H9 (cell line): Measurements from ENCODE around the gene AXIN1. TPM values are rescaled to one million over a fixed set of nuclear protein-coding genes. Genes with fewer than 3 reads are reported as not detected.

Source experiments
- DNase-seq: peaks from one replicate; pipeline ENCODE4 v3.0.0-alpha.2; 2017
- H2AFZ ChIP-seq: one replicate; pipeline ENCODE4 v1.6.1; 2013; ENCODE audit warnings: mild to moderate bottlenecking, low read length, control low read depth, moderate library complexity
- H2AK5ac ChIP-seq: 2 replicates; pipeline ENCODE4 v1.6.1; 2013; ENCODE audit warnings: low read length, control low read depth, mixed read lengths; ENCODE audit not compliant: insufficient read length
- H2BK120ac ChIP-seq: one replicate; pipeline ENCODE4 v1.6.1; 2013; ENCODE audit warnings: low read depth, mild to moderate bottlenecking, low read length, control low read depth, inconsistent platforms; ENCODE audit not compliant: poor library complexity, severe bottlenecking
- H2BK12ac ChIP-seq: 2 replicates; pipeline ENCODE4 v1.6.1; 2013; ENCODE audit warnings: low read length, control low read depth, mixed read lengths, low read depth; ENCODE audit not compliant: insufficient read length
- H2BK15ac ChIP-seq: 2 replicates; pipeline ENCODE4 v1.6.1; 2013; ENCODE audit warnings: low read depth, low read length, control low read depth
- H2BK20ac ChIP-seq: one replicate; pipeline ENCODE4 v1.6.1; 2013; ENCODE audit warnings: low read depth, mild to moderate bottlenecking, low read length, control low read depth, inconsistent platforms; ENCODE audit not compliant: poor library complexity, severe bottlenecking
- H2BK5ac ChIP-seq: 2 replicates; pipeline ENCODE4 v1.6.1; 2013; ENCODE audit warnings: low read length, control low read depth, mixed read lengths; ENCODE audit not compliant: insufficient read length
- H3K14ac ChIP-seq: 2 replicates; pipeline ENCODE4 v1.6.1; 2013; ENCODE audit warnings: low read length, control low read depth; ENCODE audit not compliant: insufficient read depth
- H3K18ac ChIP-seq: 2 replicates; pipeline ENCODE4 v1.6.1; 2013; ENCODE audit warnings: low read depth, mild to moderate bottlenecking, mixed read lengths, low read length, control low read depth; ENCODE audit not compliant: insufficient read length
- H3K23ac ChIP-seq: 2 replicates; pipeline ENCODE4 v1.6.1; 2013; ENCODE audit warnings: low read length, control low read depth, mixed read lengths, low read depth; ENCODE audit not compliant: insufficient read length
- H3K23me2 ChIP-seq: 2 replicates; pipeline ENCODE4 v1.6.1; 2013; ENCODE audit warnings: low read depth, mild to moderate bottlenecking, mixed read lengths, low read length, control low read depth; ENCODE audit not compliant: insufficient read length, poor library complexity, severe bottlenecking
- H3K27ac ChIP-seq: 2 replicates; pipeline ENCODE4 v1.5.1; 2013; ENCODE audit warnings: low read length, control low read depth, mixed read lengths, low read depth; ENCODE audit not compliant: insufficient read length
- H3K27me3 ChIP-seq: 2 replicates; pipeline ENCODE4 v1.6.1; 2013; ENCODE audit warnings: low read length, control low read depth, inconsistent platforms; ENCODE audit not compliant: insufficient read depth
- H3K4ac ChIP-seq: 2 replicates; pipeline ENCODE4 v1.6.1; 2013; ENCODE audit warnings: low read depth, mild to moderate bottlenecking, control low read depth, inconsistent platforms, low read length, moderate library complexity
- H3K4me1 ChIP-seq: 2 replicates; pipeline ENCODE4 v1.6.1; 2013; ENCODE audit warnings: low read length, control low read depth, inconsistent platforms; ENCODE audit not compliant: insufficient read depth
- H3K4me2 ChIP-seq: 2 replicates; pipeline ENCODE4 v1.6.1; 2013; ENCODE audit warnings: low read length, control low read depth, mixed read lengths; ENCODE audit not compliant: insufficient read length, insufficient read depth
- H3K56ac ChIP-seq: 2 replicates; pipeline ENCODE4 v1.6.1; 2013; ENCODE audit warnings: low read depth, mild to moderate bottlenecking, mixed read lengths, low read length, control low read depth; ENCODE audit not compliant: insufficient read length
- H3K79me1 ChIP-seq: 2 replicates; pipeline ENCODE4 v1.6.1; 2013; ENCODE audit warnings: low read depth, mild to moderate bottlenecking, moderate library complexity, low read length, control low read depth, inconsistent platforms; ENCODE audit not compliant: insufficient read depth, poor library complexity, severe bottlenecking
- H3K79me2 ChIP-seq: 2 replicates; pipeline ENCODE4 v1.6.1; 2013; ENCODE audit warnings: low read length, control low read depth, inconsistent platforms; ENCODE audit not compliant: insufficient read depth
- H3K9ac ChIP-seq: 2 replicates; pipeline ENCODE4 v1.6.1; 2013; ENCODE audit warnings: low read length, control low read depth, mixed read lengths; ENCODE audit not compliant: insufficient read length; ENCODE audit errors: extremely low read depth
- H3K9me3 ChIP-seq: one replicate; pipeline ENCODE4 v1.6.1; 2013; ENCODE audit warnings: low read depth, low read length, inconsistent platforms; ENCODE audit not compliant: control insufficient read depth
- H3T11ph ChIP-seq: one replicate; pipeline ENCODE4 v1.6.1; 2013; ENCODE audit warnings: mild to moderate bottlenecking, low read length, control low read depth, inconsistent platforms
- H4K20me1 ChIP-seq: one replicate; pipeline ENCODE4 v1.6.1; 2013; ENCODE audit not compliant: control insufficient read depth, insufficient read length, insufficient read depth
- H4K5ac ChIP-seq: 2 replicates; pipeline ENCODE4 v1.6.1; 2013; ENCODE audit warnings: low read depth, mild to moderate bottlenecking, mixed read lengths, low read length, control low read depth; ENCODE audit not compliant: insufficient read length
- H4K8ac ChIP-seq: replicated peaks from 2 replicates; pipeline ENCODE4 v1.6.1; 2013; ENCODE audit warnings: low read length, control low read depth, mixed read lengths, low read depth; ENCODE audit not compliant: insufficient read length
- H4K91ac ChIP-seq: 2 replicates; pipeline ENCODE4 v1.6.1; 2013; ENCODE audit warnings: low read depth, mild to moderate bottlenecking, moderate library complexity, mixed read lengths, low read length, control low read depth; ENCODE audit not compliant: insufficient read length
- H3K27ac Mint-ChIP-seq, 3 experiments: 2 replicates in 2 of 3; 3 replicates in 1 of 3; pipeline ENCODE4 v1.8.0; 2020 to 2021; ENCODE audit warnings: mixed read lengths in 3 of 3, mild to moderate bottlenecking in 1 of 3, moderate library complexity in 1 of 3
- H3K27me3 Mint-ChIP-seq: 2 replicates; pipeline ENCODE4 v1.8.0; 2021; ENCODE audit warnings: low read depth, mild to moderate bottlenecking, moderate library complexity, mixed read lengths
- H3K36me3 Mint-ChIP-seq, 3 experiments: 2 replicates in 2 of 3; 3 replicates in 1 of 3; pipeline ENCODE4 v1.8.0; 2020 to 2021; ENCODE audit warnings: low read depth in 3 of 3, mixed read lengths in 3 of 3; ENCODE audit not compliant: insufficient read depth in 1 of 3
- H3K4me1 Mint-ChIP-seq, 2 experiments: 2 replicates each; pipeline ENCODE4 v1.8.0; 2020; ENCODE audit warnings: mixed read lengths in 2 of 2
- H3K4me3 Mint-ChIP-seq, 2 experiments: 2 replicates in 1 of 2; 3 replicates in 1 of 2; pipeline ENCODE4 v1.8.0; 2020 to 2021; ENCODE audit warnings: mild to moderate bottlenecking in 2 of 2, mixed read lengths in 2 of 2, moderate library complexity in 1 of 2
- H3K9me3 Mint-ChIP-seq, 2 experiments: 2 replicates in 1 of 2; 3 replicates in 1 of 2; pipeline ENCODE4 v1.8.0; 2020; ENCODE audit warnings: mild to moderate bottlenecking in 2 of 2, mixed read lengths in 2 of 2, moderate library complexity in 1 of 2
- CTCF ChIP-seq: fragments of 200-600 bp; sonication (generic); conservative IDR thresholded peaks from 3 replicates; pipeline ENCODE4 v1.8.0; 2021; ENCODE audit warnings: antibody characterized with exemption, mild to moderate bottlenecking
- WGBS: extraction: QIAGEN DNeasy Blood & Tissue Kit; methylation state at CpG from one replicate; pipeline ENCODE4 v1.1.7; 2013; ENCODE audit warnings: missing lambda C conversion rate, low lambda C conversion rate, mixed read lengths; ENCODE audit not compliant: insufficient read length; ENCODE audit errors: extremely low coverage; 5-methylcytosine and 5-hydroxymethylcytosine counted together
- total RNA-seq: library from RNA; stranded (reverse); gene quantifications from 2 replicates; pipeline ENCODE4 v1.2.1, GENCODE V29; 2021

Gene AXIN1
- total RNA-seq, 1 experiment from 2014 or later: 50.9 TPM

- H3K9me3 Mint-ChIP-seq: no peaks in the 10 kb centered on the region
- H3K23ac ChIP-seq: no peak overlapping the region
- H2BK120ac ChIP-seq: no peak overlapping the region
- H3K4ac ChIP-seq: no peak overlapping the region
- no peaks in the 10 kb centered on the region for H3K27me3 Mint-ChIP-seq
- H2BK20ac ChIP-seq: no peak overlapping the region
- no peak overlapping the region for H3K9ac ChIP-seq
- H3K18ac ChIP-seq: no peak overlapping the region
- H3K9me3 ChIP-seq: no peaks in the 10 kb centered on the region
- no peak overlapping the region for H4K8ac ChIP-seq
- H4K91ac ChIP-seq: no peak overlapping the region
- H4K5ac ChIP-seq: no peak overlapping the region
- no peaks in the 10 kb centered on the region for H3K27me3 ChIP-seq
- H2BK5ac ChIP-seq: no peak overlapping the region
- H3K27ac Mint-ChIP-seq: peak overlapping the region in 2 of 3 experiments; percentile 8 to 14; a peak in 2 of 7 replicates
- H3K23me2 ChIP-seq: no peaks in the 10 kb centered on the region
- peaks cover 7% of the 10 kb centered on the region for H3K79me1 ChIP-seq
- H3K4me3 Mint-ChIP-seq: no peak overlapping the region
- no CpG with 5 or more reads among the region's 15 CpGs for WGBS
- H3K56ac ChIP-seq: no peak overlapping the region
- no peak overlapping the region for H2BK15ac ChIP-seq
- no peak for TF ChIP-seq CTCF
- no peaks in the 10 kb centered on the region for H4K20me1 ChIP-seq
- no peak overlapping the region for H2BK12ac ChIP-seq
- no peak overlapping the region for H3T11ph ChIP-seq
- no peak overlapping the region for H3K27ac ChIP-seq
- peaks cover 44 to 76% (median 50%) of the 10 kb centered on the region in 3 experiments for H3K36me3 Mint-ChIP-seq
- no peak overlapping the region for H2AK5ac ChIP-seq
- H3K14ac ChIP-seq: no peak overlapping the region
- no peaks in the 10 kb centered on the region; the same call in 1 of the 2 replicates for H3K4me1 ChIP-seq
- DNase-seq: no peak
- H3K4me1 Mint-ChIP-seq: peaks cover 13 to 17% of the 10 kb centered on the region in 2 experiments
- no peak overlapping the region for H3K4me2 ChIP-seq
- no peak overlapping the region for H2AFZ ChIP-seq
- peaks cover 37% of the 10 kb centered on the region; the same call in 1 of the 2 replicates for H3K79me2 ChIP-seq
These were observed 5.9 kb downstream of the AXIN1 start for GRCh38 chr16:346587-346986.
